Caco-2 (cell line): Measurements from ENCODE around the gene KYNU. TPM values are rescaled to one million over a fixed set of nuclear protein-coding genes. Genes with fewer than 3 reads are reported as not detected.
"Not testable (repeated sequence)": the region's sequence is repeated elsewhere in the genome, so short reads cannot be mapped to it uniquely, and the experiment has no call there.

ENCODE experiments used
- BruUV-seq: library from RNA; stranded (reverse); fragments of 400-500 nt; replicated peaks from 2 replicates; lab custom pipeline; 2021; lab: Mats Ljungman, UMichigan
- CTCF ChIA-PET: fragments of 300-600 bp; sonication (Branson Sonifier 250); formaldehyde crosslinking; loops from one replicate; lab custom pipeline; 2022; ENCODE audit warnings: antibody characterized with exemption; lab: Charles Lee
- POLR2A ChIA-PET: fragments of 300-600 bp; sonication (Branson Sonifier 250); formaldehyde crosslinking; loops from one replicate; lab custom pipeline; 2022; ENCODE audit warnings: antibody characterized with exemption; lab: Charles Lee
- DNase-seq, 2 experiments: peaks; one replicate each; pipeline versions ENCODE4 v3.0.0 to v3.0.0-alpha.2; 2020 to 2022
- H3K27me3 ChIP-seq: replicated peaks from 2 replicates; pipeline ENCODE4 v1.6.0; 2011; ENCODE audit warnings: low read length; ENCODE audit not compliant: control insufficient read depth, insufficient read depth
- H3K36me3 ChIP-seq: 2 replicates; pipeline ENCODE4 v1.5.1; 2011; ENCODE audit warnings: low read length; ENCODE audit not compliant: control insufficient read depth, insufficient read depth
- H3K4me1 ChIP-seq: fragments of 250-450 bp; sonication (Bioruptor Pico); 2 replicates; pipeline ENCODE4 v1.5.1; 2020; ENCODE audit warnings: mild to moderate bottlenecking
- H3K4me3 ChIP-seq: 2 replicates; pipeline ENCODE4 v1.5.1; 2011; ENCODE audit warnings: low read depth, mild to moderate bottlenecking, control low read depth, low read length
- H3K9me3 ChIP-seq: fragments of 250-450 bp; sonication (Bioruptor Pico); 2 replicates; pipeline ENCODE4 v1.5.1; 2020; ENCODE audit warnings: mild to moderate bottlenecking, moderate library complexity
- H3K27ac Mint-ChIP-seq: one replicate; pipeline ENCODE4 v1.8.0; 2022; ENCODE audit warnings: mixed read lengths; ENCODE audit not compliant: unreplicated experiment
- H3K27me3 Mint-ChIP-seq: one replicate; pipeline ENCODE4 v1.8.0; 2022; ENCODE audit warnings: mixed read lengths; ENCODE audit not compliant: insufficient read depth, unreplicated experiment
- H3K36me3 Mint-ChIP-seq: one replicate; pipeline ENCODE4 v1.8.0; 2022; ENCODE audit warnings: mild to moderate bottlenecking, mixed read lengths; ENCODE audit not compliant: insufficient read depth, unreplicated experiment
- H3K4me1 Mint-ChIP-seq: one replicate; pipeline ENCODE4 v1.8.0; 2022; ENCODE audit warnings: low read depth, mixed read lengths; ENCODE audit not compliant: unreplicated experiment
- H3K4me3 Mint-ChIP-seq: one replicate; pipeline ENCODE4 v1.8.0; 2022; ENCODE audit warnings: mild to moderate bottlenecking, moderate library complexity, mixed read lengths; ENCODE audit not compliant: unreplicated experiment
- H3K9me3 Mint-ChIP-seq: one replicate; pipeline ENCODE4 v1.8.0; 2022; ENCODE audit warnings: mixed read lengths; ENCODE audit not compliant: unreplicated experiment
- intact Hi-C: fragments of 100-400 bp; cut with micrococcal nuclease; formaldehyde crosslinking; loops from one replicate; pipeline ENCODE4 v1.10.0; 2022; ENCODE audit not compliant: unreplicated experiment
- total RNA-seq: library from RNA; stranded (reverse); gene quantifications from 2 replicates; pipeline ENCODE4 v1.2.3, GENCODE V29; 2022
- TF ChIP-seq, protein P1 (sequence below), 2 experiments: fragments of 200-600 bp in 1 of 2; IDR thresholded peaks; 1 replicate in 1 of 2; 2 replicates in 1 of 2; pipeline versions ENCODE4 v1.5.1 to v1.8.0; 2011 to 2022; ENCODE audit warnings: antibody characterized with exemption in 1 of 2, control low read depth in 1 of 2, inconsistent platforms in 1 of 2, low read depth in 1 of 2, low read length in 1 of 2, mild to moderate bottlenecking in 1 of 2, moderate library complexity in 1 of 2; ENCODE audit not compliant: insufficient read depth in 1 of 2, severe bottlenecking in 1 of 2, unreplicated experiment in 1 of 2

The KYNU gene
- total RNA-seq, 1 experiment from 2014 or later: 4.3 TPM

DNA sequence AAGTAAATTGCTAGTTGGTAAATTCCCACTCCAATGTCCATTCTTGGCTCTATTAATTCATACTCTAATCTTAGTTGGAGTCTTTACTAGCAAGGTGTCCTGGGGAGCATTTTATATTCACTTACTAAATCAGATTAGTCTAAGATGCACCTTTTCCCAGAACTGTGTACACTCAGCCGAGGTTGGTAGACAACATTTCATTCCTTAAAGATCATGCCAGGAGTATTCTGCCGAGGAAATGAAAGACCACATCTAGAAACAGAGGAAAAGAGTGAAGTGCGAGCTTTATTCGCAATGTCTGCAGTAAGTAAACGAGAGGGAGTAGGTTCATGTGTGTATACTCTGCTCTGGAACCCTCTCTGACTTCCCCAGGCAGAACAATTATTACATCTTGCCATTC lies 14.6 kb upstream of the KYNU start:
- ChIA-PET POLR2A (no interaction called here), CTCF (no interaction called here)
- H3K27me3 Mint-ChIP-seq: no peaks in the 10 kb centered on the region
- H3K36me3 ChIP-seq: no peaks in the 10 kb centered on the region; the same call in 1 of the 2 replicates
- no peaks in the 10 kb centered on the region; the same call in 1 of the 2 replicates for H3K27me3 ChIP-seq
- no peak overlapping the region for H3K4me3 ChIP-seq
- no peak for DNase-seq
- TF ChIP-seq, protein P1, sequence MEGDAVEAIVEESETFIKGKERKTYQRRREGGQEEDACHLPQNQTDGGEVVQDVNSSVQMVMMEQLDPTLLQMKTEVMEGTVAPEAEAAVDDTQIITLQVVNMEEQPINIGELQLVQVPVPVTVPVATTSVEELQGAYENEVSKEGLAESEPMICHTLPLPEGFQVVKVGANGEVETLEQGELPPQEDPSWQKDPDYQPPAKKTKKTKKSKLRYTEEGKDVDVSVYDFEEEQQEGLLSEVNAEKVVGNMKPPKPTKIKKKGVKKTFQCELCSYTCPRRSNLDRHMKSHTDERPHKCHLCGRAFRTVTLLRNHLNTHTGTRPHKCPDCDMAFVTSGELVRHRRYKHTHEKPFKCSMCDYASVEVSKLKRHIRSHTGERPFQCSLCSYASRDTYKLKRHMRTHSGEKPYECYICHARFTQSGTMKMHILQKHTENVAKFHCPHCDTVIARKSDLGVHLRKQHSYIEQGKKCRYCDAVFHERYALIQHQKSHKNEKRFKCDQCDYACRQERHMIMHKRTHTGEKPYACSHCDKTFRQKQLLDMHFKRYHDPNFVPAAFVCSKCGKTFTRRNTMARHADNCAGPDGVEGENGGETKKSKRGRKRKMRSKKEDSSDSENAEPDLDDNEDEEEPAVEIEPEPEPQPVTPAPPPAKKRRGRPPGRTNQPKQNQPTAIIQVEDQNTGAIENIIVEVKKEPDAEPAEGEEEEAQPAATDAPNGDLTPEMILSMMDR (IDR thresholded peaks at IDR 0.05; ENCODE audit: insufficient read depth in 1 of 2, low read depth in 1 of 2, low read length in 1 of 2, severe bottlenecking in 1 of 2, unreplicated experiment in 1 of 2): no peak
- BruUV-seq: no TSS peak
- H3K9me3 ChIP-seq: no peaks in the 10 kb centered on the region
- H3K27ac Mint-ChIP-seq: no peak overlapping the region
- H3K9me3 Mint-ChIP-seq: no peaks in the 10 kb centered on the region
- intact Hi-C loops: loop anchor here (1.0 kb wide), 2 partner anchors 11 to 95 kb away; no protein-coding TSS in a partner anchor
- no peak overlapping the region for H3K4me3 Mint-ChIP-seq
- no peaks in the 10 kb centered on the region for H3K36me3 Mint-ChIP-seq
- H3K4me1 ChIP-seq: no peaks in the 10 kb centered on the region
- peaks cover 12% of the 10 kb centered on the region for H3K4me1 Mint-ChIP-seq

DNA sequence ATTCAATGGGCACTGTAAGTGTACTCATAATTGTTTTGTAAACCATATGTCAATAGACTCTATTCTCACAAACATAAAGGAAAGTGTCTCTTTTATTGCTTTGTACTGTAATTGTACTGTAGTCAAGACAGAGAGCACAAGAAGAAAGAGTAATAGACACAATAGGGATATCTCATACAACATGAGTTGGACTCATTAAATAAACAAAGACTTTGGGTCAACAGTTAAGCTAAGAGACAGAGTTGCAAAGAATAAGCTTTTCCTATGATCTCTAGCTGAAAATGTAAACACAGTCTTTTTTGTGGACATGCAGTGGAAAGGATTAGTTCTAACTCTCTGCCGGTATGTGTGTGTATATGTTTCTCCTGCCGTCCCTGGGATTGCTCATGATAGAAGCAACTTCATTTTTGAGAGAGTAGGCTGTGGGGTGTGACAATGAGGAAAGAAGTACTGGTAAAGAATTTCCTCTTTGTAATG lies 13.9 kb upstream of the KYNU start:
- POLR2A ChIA-PET: no interaction called here
- Mint-ChIP-seq H3K4me3 (peak overlapping the region; percentile 11), H3K27me3 (no peaks in the 10 kb centered on the region), H3K4me1 (peaks cover 12% of the 10 kb centered on the region), H3K9me3 (no peaks in the 10 kb centered on the region), H3K36me3 (no peaks in the 10 kb centered on the region), H3K27ac (no peak overlapping the region)
- intact Hi-C loops: loop anchor here (1.0 kb wide), 2 partner anchors 11 to 95 kb away; no protein-coding TSS in a partner anchor
- no peak overlapping the region for H3K4me3 ChIP-seq
- CTCF ChIA-PET: no interaction called here
- no peaks in the 10 kb centered on the region; the same call in 1 of the 2 replicates for H3K27me3 ChIP-seq
- DNase-seq: peak in 1 of 2 experiments; percentile 27
- no TSS peak for BruUV-seq
- TF ChIP-seq, protein P1 (IDR thresholded peaks at IDR 0.05; ENCODE audit: insufficient read depth in 1 of 2, low read depth in 1 of 2, low read length in 1 of 2, severe bottlenecking in 1 of 2, unreplicated experiment in 1 of 2): no peak
- no peaks in the 10 kb centered on the region for H3K4me1 ChIP-seq
- peaks cover 2% of the 10 kb centered on the region; the same call in 1 of the 2 replicates for H3K9me3 ChIP-seq
- no peaks in the 10 kb centered on the region; the same call in 1 of the 2 replicates for H3K36me3 ChIP-seq

DNA sequence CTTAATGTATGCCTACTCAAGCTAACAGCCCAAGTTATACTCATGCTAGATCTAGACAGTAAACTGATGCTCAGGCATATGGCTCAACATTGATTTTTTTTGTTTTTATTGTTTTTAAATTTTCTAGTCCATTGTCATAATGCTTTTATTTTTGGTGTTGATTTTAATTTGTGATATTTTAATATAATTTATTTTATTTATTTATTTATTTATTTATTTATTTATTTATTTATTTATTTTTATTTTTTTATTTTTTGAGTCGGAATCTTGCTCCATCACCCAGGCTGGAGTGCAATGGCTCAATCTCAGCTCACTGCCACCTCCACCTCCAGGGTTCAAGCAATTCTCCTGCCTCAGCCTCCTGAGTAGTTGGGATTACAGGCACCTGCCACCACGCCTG lies 12.9 kb upstream of the KYNU start:
- H3K4me3 ChIP-seq, H3K9me3 ChIP-seq, H3K27me3 Mint-ChIP-seq, H3K36me3 Mint-ChIP-seq, intact Hi-C loops, H3K36me3 ChIP-seq, POLR2A ChIA-PET, H3K4me1 ChIP-seq, BruUV-seq, DNase-seq, H3K27ac Mint-ChIP-seq, H3K4me3 Mint-ChIP-seq, CTCF ChIA-PET, H3K27me3 ChIP-seq, H3K9me3 Mint-ChIP-seq: not testable (repeated sequence)
- H3K4me1 Mint-ChIP-seq: peaks cover 16% of the 10 kb centered on the region
